Mesothelial cell of epicardium (in vitro differentiated cells): ENCODE data around the gene FBF1. TPM values are rescaled to one million over a fixed set of nuclear protein-coding genes. Genes with fewer than 3 reads are reported as not detected.

ENCODE experiments used
- DNase-seq, 2 experiments: peaks; one replicate each; pipeline ENCODE4 v3.0.0; 2021; ENCODE audit warnings: low spot score in 2 of 2; ENCODE audit not compliant: unreplicated experiment in 2 of 2
- H3K27ac Mint-ChIP-seq: 2 replicates; pipeline ENCODE4 v1.8.0; 2021; ENCODE audit warnings: mixed read lengths
- H3K27me3 Mint-ChIP-seq: 2 replicates; pipeline ENCODE4 v1.8.0; 2021; ENCODE audit warnings: low read depth, mixed read lengths
- H3K36me3 Mint-ChIP-seq: 2 replicates; pipeline ENCODE4 v1.8.0; 2021; ENCODE audit warnings: mixed read lengths
- H3K4me1 Mint-ChIP-seq: 2 replicates; pipeline ENCODE4 v1.8.0; 2021; ENCODE audit warnings: mixed read lengths
- H3K4me3 Mint-ChIP-seq: 2 replicates; pipeline ENCODE4 v1.8.0; 2021; ENCODE audit warnings: mild to moderate bottlenecking, moderate library complexity, mixed read lengths
- H3K9me3 Mint-ChIP-seq: 2 replicates; pipeline ENCODE4 v1.8.0; 2021; ENCODE audit warnings: mixed read lengths
- CTCF ChIP-seq: fragments of 200-600 bp; sonication (generic); IDR thresholded peaks from one replicate; pipeline ENCODE4 v1.5.0; 2021; ENCODE audit warnings: antibody characterized with exemption; ENCODE audit not compliant: unreplicated experiment
- total RNA-seq: library from RNA; stranded (reverse); gene quantifications from 3 replicates; pipeline ENCODE4 v1.2.1, GENCODE V29; 2021

The FBF1 gene
- total RNA-seq, 1 donor from 2014 or later = 23.4 TPM

- H3K4me1 Mint-ChIP-seq = peaks cover 18% of the 10 kb centered on the region
- no peak for TF ChIP-seq CTCF
- DNase-seq = no peak
- no peak overlapping the region for H3K27ac Mint-ChIP-seq
- H3K27me3 Mint-ChIP-seq = no peaks in the 10 kb centered on the region
- no peaks in the 10 kb centered on the region for H3K9me3 Mint-ChIP-seq
- H3K36me3 Mint-ChIP-seq = peaks cover 9% of the 10 kb centered on the region
- H3K4me3 Mint-ChIP-seq = no peak overlapping the region
These were observed 40.9 kb downstream of the FBF1 start for GRCh38 chr17:75899767-75900468.

- Mint-ChIP-seq H3K36me3 (peaks cover 9% of the 10 kb centered on the region), H3K27me3 (no peaks in the 10 kb centered on the region), H3K9me3 (no peaks in the 10 kb centered on the region), H3K27ac (no peak overlapping the region), H3K4me1 (peaks cover 19% of the 10 kb centered on the region), H3K4me3 (no peak overlapping the region)
- TF ChIP-seq CTCF = no peak
- DNase-seq = no peak
These were observed 41.5 kb downstream of the FBF1 start for GRCh38 chr17:75899353-75899752.

- H3K9me3 Mint-ChIP-seq = no peaks in the 10 kb centered on the region
- H3K4me3 Mint-ChIP-seq = no peak overlapping the region
- no peak for DNase-seq
- H3K27me3 Mint-ChIP-seq = no peaks in the 10 kb centered on the region
- TF ChIP-seq CTCF = no peak
- no peak overlapping the region for H3K27ac Mint-ChIP-seq
- peaks cover 9% of the 10 kb centered on the region for H3K36me3 Mint-ChIP-seq
- H3K4me1 Mint-ChIP-seq = peaks cover 21% of the 10 kb centered on the region
These were observed 42.1 kb downstream of the FBF1 start for GRCh38 chr17:75898791-75899190.

GRCh38 chr17:75898065-75898464 lies 42.8 kb downstream of the FBF1 start:
- peak overlapping the region; percentile 59 for H3K4me3 Mint-ChIP-seq
- no peak overlapping the region for H3K27ac Mint-ChIP-seq

GRCh38 chr17:75897160-75898019 lies 43.5 kb downstream of the FBF1 start:
- H3K27me3 Mint-ChIP-seq = no peaks in the 10 kb centered on the region
- H3K27ac Mint-ChIP-seq = peak overlapping the region; percentile 82
- no peak for DNase-seq
- TF ChIP-seq CTCF = no peak
- no peaks in the 10 kb centered on the region for H3K9me3 Mint-ChIP-seq
- peak overlapping the region; percentile 59 for H3K4me3 Mint-ChIP-seq
- H3K36me3 Mint-ChIP-seq = peaks cover 9% of the 10 kb centered on the region
- H3K4me1 Mint-ChIP-seq = peaks cover 21% of the 10 kb centered on the region

More at GRCh38 chr17:75898065-75898464, 42.8 kb downstream of the FBF1 start:
- H3K27me3 Mint-ChIP-seq = no peaks in the 10 kb centered on the region
- peaks cover 21% of the 10 kb centered on the region for H3K4me1 Mint-ChIP-seq
- no peaks in the 10 kb centered on the region for H3K9me3 Mint-ChIP-seq
- H3K36me3 Mint-ChIP-seq = peaks cover 9% of the 10 kb centered on the region
- no peak for TF ChIP-seq CTCF
- no peak for DNase-seq
